ENCODE results near the gene ACTN4. TPM values are rescaled to one million over a fixed set of nuclear protein-coding genes. Genes with fewer than 3 reads are reported as not detected.

Gene ACTN4
- total and polyA plus RNA-seq, 2 experiments from 2014 or later: 68.9 to 427 TPM

- TF ChIP-seq REST (IDR thresholded peaks at IDR 0.05; ENCODE audit: unreplicated experiment) (no peak), CREB1 (CRISPR knock-in tag; IDR thresholded peaks at IDR 0.05; ENCODE audit: low read depth) (no peak), ZNF114 (CRISPR knock-in tag; IDR thresholded peaks at IDR 0.05) (no peak), ETS1 (IDR thresholded peaks at IDR 0.05) (no peak), JUNB (IDR thresholded peaks at IDR 0.05; ENCODE audit: unreplicated experiment) (no peak), ZNF462 (CRISPR knock-in tag; IDR thresholded peaks at IDR 0.05) (no peak)
These were observed 28.8 kb downstream of the ACTN4 start (continued) for GRCh38 chr19:38676023-38676877.

All from GM23338 (cell line).